ENCODE results near the gene DSCAM.
A peak's percentile ranks its signal among the peaks of the same experiment; 100 is the strongest.

The DSCAM gene

DNA sequence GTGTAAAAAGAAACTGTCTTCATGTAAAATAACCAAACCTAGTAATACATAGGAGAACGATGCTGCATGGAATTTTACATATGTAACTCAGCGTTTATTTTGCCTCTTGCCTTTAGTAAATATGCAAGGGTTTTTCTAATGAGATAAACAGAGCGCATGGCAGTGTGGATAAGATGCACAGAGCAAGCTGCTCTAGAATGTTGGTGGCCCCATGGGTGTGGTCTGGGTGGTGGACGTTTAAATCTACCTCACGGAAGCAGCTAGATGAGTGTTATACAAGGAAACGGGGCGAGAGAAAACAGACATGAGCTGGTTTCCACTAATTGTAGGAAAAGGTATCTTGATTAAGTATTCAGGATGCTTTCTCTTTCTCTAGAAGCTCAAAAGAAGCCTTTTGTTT lies 205.9 kb downstream of the DSCAM start:
- DNase-seq = no peak

- no peak for DNase-seq
Measured at GRCh38 chr21:40640266-40640789, 206.6 kb downstream of the DSCAM start.

DNA sequence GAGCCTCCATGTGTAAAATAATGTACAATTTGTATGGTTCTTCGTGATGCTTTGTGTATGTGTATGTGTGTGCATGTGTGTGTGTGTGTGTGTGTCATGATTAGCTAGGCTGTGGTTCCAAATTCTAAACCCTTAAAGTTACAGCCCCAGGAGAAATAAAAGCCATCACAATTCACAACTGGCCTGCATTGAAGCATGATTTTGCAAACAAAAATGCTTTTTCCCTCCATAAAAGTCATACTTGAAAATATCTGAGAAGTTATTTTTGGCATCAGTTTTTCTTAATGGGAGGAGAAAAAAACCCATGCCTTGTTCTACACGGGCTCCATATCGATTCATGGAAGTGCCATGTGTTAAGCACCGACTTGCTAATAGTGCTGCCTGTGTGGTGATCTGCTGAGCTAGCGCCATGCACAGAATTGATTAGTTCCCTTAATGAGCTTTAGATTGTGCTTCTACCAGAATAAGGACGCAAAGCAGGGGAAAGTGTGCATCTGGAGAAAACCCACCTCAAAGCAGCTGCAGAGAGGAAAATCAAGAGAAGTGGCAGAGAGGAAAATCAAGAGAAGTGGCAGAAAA lies 207.3 kb downstream of the DSCAM start:
- no peak for DNase-seq

GRCh38 chr21:40638466-40639251 lies 208.3 kb downstream of the DSCAM start:
- no peak for DNase-seq

GRCh38 chr21:40636026-40636425 lies 210.9 kb downstream of the DSCAM start:
- no peak for DNase-seq

DNA sequence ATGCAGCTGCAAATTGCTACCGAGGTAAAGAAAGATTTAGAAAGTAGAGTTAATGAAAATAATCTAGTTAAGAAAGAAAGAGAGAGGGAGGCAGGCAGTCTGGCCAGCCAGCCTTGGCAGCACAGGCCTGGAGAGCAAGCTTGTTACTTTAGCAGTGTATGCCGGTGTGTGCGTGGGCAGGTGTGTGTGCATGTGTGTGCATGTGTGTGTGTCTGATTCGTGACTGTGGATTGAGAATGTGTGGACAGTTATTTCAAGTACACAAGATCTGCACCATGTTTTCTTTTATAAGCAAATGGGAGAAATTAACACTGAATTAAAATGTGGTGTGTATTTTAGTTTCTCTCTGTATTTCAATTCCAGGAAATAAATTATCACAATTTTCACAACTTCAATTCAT lies 211.6 kb downstream of the DSCAM start:
- DNase-seq = no peak

DNA sequence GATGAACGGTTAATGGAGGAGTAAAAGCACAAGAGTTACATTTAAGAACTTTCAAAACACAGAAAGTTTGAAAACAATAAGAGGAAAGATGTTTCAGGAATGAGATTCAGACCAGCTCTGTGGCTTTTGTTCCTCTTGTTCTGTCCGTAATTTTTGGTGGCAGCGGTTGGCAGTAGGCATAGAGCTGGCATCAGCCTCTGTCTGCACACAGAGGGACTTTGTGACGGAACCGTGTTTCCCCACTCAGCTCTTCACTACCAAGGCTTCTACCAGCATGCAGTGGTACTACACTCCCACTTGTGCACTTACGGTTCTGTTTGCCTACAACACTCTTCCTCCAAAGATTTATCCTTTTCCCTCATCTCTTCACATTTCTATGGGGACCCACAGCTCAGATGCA lies 212.8 kb downstream of the DSCAM start:
- DNase-seq = no peak

DNA sequence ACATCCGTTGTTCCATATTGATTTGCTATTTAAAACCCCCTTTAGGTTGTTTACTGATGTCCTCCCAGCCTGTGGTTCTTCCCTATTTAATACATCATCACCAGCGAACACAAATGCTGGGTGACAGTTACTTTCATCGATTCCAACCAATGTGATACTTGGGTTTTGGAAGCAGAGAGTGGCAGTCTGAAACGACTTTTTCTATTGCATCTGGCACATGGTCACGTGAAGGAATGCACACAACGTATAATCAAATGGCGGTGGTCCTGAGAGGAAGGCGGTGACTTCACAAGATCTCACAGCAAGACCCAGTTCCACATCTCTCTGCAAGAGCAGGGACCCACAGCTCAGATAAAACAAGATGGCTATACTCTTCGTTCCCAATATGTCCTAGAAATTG lies 213.9 kb downstream of the DSCAM start:
- DNase-seq = no peak

GRCh38 chr21:40631211-40631610 lies 215.7 kb downstream of the DSCAM start:
- DNase-seq = peak; percentile 1

GRCh38 chr21:40625991-40626390 lies 221.0 kb downstream of the DSCAM start:
- no peak for DNase-seq

- DNase-seq = no peak
Measured at GRCh38 chr21:40623528-40623927, 223.4 kb downstream of the DSCAM start.

DNA sequence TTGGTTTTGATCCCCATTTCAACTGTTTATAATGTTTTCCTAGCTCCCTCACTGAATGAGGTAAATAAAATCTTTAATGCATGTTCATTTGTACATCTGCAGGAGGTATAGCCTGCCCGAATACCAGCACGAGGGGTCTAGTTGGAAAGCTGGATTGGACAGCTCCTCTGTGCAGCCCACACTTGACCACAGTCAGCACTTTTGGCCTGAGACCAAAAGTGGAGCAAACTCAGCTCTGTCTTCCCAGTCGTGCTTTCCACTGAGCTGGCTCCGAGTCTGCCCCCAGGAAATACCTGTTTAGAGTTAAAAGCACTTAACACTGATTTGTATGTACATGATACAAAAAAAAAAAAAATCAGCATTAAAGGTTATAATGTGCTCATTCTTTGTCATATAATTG lies 224.4 kb downstream of the DSCAM start:
- DNase-seq = no peak

- DNase-seq = peak; percentile 1
Measured at GRCh38 chr21:40620386-40621145, 226.4 kb downstream of the DSCAM start.

- no peak for DNase-seq
Measured at GRCh38 chr21:40618191-40618973, 228.6 kb downstream of the DSCAM start.

- no peak for DNase-seq
Measured at GRCh38 chr21:40616377-40616704, 230.6 kb downstream of the DSCAM start.

- no peak for DNase-seq
Measured at GRCh38 chr21:40615505-40616376, 231.2 kb downstream of the DSCAM start.

DNA sequence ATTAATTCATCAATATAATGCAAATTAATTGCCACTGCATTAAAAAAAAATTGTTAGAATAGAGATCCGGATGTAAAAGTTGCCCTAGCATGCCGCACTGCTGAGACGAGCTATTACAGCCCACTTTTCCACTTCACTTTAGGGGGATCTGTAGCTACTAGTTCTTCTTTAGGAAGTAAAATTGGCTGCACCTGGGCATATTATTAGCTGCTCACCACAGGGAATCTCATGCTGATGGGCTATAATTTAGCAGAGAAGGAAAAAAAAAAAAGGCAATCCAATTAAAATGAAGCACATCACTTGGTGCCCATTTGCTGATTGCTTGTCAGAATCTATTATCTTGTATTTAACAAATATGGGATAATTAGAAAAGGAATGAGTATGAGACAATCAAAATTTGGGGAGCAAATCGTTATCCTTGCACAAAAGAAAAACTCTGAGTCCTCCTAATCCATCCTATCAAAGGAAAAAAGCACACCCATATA lies 233.4 kb downstream of the DSCAM start:
- DNase-seq = no peak

DNA sequence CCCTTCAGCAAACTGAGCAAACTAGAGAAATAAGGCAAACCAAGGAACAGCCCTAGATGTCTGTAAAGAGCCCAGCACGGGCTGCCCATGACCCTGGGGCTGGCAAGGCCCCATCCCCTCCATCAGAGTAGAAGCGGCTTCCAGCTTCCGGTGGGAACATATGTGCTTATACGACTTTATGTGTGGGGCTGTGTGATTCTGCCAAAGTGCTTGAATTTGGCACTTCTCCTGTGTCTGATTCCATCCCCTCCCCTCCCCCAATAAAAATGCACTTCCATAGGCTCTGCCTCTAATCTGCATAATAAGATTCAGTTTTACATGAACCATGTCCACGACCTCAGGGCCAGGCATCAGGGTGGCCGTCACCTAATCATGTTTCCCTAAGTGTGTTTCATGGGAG lies 236.6 kb downstream of the DSCAM start:
- no peak for DNase-seq

GRCh38 chr21:40606341-40606740 lies 240.6 kb downstream of the DSCAM start:
- no peak for DNase-seq

DNA sequence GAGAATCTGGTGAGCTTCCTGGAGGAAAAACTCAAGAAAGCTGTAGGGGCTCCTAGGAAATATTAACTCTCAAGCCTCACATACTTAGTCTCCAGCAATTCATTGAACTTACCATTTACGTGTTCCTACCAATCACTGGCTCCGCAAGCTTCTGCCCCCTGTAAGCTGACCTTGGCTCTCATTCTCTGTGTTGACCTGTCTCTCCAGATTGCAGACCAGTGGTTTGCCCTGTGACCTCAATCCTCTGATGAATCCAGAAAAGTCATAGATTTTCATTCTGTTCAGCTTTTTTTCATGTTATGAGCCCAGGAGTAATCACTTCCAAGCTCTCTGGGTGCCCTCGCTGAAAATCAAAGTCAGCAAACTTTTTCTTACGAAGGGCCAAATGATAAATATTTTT lies 241.9 kb downstream of the DSCAM start:
- DNase-seq = no peak

- no peak for DNase-seq
Measured at GRCh38 chr21:40603774-40604173, 243.2 kb downstream of the DSCAM start.

DNA sequence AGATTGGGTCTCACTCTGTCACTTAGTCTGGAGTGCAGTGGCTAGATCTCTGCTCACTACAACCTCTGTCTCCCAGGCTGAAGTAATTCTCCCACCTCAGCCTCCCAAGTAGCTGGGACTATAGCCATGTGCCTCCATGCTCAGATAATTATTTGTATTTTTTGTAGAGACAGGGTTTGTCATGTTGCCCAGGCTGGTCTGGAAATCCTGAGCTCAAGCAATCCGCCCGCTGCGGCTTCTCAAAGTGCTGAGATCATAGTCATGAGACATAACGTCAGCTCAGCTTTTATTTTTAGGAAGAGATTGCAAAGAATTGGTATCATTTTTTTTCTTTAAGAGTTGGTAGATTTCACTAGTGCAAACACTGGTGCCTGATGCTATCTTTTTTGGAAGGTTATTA lies 244.9 kb downstream of the DSCAM start:
- DNase-seq = no peak
